ENCODE measurements around the gene WDR20. TPM values are rescaled to one million over a fixed set of nuclear protein-coding genes. Genes with fewer than 3 reads are reported as not detected.
"Not testable (repeated sequence)": the region's sequence is repeated elsewhere in the genome, so short reads cannot be mapped to it uniquely, and the experiment has no call there.

WDR20 gene
- total RNA-seq, 1 donor from 2014 or later = 21.9 TPM

- intact Hi-C loops (cut with DNase I) = no loop called here
- DNase-seq (ENCODE audit: low spot score) = no peak
Observed at GRCh38 chr14:102159841-102160240, 20.1 kb downstream of the WDR20 start.

DNA sequence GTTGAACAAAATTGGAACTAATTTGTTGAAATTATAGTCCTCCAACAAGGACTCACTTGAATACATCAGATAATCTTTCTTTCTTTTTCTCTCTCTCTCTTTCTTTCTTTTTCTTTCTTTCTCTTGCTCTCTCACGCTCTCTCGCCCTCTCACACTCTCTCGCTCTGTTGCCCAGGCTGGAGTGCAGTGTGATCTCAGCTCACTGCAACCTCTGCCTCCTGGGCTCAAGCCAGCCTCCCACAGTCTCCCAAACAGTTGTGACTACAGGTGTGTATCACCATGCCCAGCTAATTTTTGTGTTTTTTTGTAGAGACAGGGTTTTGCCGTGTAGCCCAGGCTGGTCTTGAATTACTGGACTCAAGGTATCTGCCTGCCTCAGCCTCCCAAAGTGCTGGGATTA is 22.8 kb downstream of the WDR20 start:
- intact Hi-C loops (cut with DNase I) = no loop called here
- no peak for DNase-seq (ENCODE audit: low spot score)

DNA sequence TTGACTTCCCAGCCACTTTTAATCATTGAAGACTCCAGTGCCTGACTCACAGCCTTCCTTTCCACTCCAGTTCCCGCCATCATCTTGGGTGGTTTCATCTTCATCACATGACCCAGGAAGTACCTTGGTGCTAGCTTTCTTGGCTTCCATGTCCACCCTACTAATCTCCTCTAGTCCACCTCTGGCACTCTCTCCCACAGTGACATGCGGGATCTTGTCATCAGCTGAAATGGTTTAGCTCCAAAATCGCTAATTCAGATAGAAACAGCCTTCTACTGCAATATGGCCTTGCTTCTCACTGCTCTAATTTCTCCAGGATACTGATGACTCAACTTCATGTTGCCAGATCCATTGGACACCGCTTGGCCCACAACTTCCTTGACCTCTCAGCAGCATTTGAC is 24.5 kb downstream of the WDR20 start:
- no peak for DNase-seq (ENCODE audit: low spot score)
- intact Hi-C loops (cut with DNase I) = no loop called here

DNA sequence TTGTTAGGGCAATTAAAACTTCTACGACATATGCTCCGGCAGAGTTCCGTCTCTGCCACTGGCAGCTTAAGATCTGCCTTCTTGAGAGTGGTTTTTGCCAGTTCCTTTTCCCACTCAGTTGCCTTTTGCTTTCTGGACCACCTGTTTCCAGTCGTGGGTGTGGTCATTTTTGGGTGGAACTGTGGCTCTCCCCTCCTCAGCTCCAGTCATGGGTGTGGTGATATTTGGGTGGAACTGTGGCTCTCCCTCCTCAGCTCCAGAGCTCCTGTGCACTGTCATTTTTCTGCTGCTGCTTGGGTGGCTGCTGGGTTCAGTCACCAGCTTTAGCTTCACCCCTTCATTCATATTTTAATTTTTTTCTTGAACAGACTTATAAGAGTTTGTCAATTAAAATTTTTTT is 25.3 kb downstream of the WDR20 start:
- no peak for DNase-seq (ENCODE audit: low spot score)

DNA sequence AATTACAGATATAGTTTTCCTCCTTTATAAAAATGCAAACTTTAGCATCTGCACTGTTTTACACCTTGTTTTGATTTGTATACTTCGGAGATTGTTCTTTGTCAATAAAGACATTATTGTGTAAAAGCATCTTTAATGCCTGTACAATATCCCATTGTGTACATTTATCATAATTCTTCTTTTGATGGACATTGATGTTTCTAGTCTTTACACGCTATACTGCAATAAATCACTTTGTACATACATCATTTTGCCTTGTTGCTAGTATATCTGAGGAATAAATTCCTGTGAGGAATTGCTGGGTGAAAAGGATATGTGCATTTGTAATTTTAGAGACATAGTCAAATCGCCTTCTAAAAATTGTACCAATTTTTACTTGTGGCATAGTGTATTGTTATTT is 30.4 kb downstream of the WDR20 start:
- intact Hi-C loops (cut with DNase I) = no loop called here
- DNase-seq (ENCODE audit: low spot score) = no peak

More for the DNA sequence above, 25.3 kb downstream of the WDR20 start:
- intact Hi-C loops (cut with DNase I) = no loop called here

- DNase-seq (ENCODE audit: low spot score) = no peak
- intact Hi-C loops (cut with DNase I) = no loop called here
Observed at GRCh38 chr14:102171173-102172020, 31.7 kb downstream of the WDR20 start.

DNA sequence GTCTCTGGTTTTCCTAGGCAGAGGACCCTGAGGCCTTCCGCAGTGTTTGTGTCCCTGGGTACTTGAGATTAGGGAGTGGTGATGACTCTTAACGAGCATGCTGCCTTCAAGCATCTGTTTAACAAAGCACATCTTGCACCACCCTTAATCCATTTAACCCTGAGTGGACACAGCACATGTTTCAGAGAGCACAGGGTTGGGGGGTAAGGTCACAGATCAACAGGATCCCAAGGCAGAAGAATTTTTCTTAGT is 32.2 kb downstream of the WDR20 start:
- intact Hi-C loops (cut with DNase I) = not testable (repeated sequence)

DNA sequence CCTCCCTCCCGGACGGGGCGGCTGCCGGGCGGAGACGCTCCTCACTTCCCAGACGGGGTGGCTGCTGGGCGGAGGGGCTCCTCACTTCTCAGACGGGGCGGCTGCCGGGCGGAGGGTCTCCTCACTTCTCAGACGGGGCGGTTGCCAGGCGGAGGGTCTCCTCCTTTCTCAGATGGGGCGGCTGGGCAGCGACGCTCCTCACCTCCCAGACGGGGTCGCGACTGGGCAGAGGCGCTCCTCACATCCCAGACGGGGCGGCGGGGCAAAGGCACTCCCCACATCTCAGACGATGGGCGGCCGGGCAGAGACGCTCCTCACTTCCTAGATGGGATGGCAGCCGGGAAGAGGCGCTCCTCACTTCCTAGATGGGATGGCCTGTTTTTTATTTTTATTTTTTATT is 33.0 kb downstream of the WDR20 start:
- DNase-seq (ENCODE audit: low spot score); intact Hi-C loops (cut with DNase I): not testable (repeated sequence)

More for the DNA sequence above, 32.2 kb downstream of the WDR20 start:
- DNase-seq (ENCODE audit: low spot score) = not testable (repeated sequence)

GRCh38 chr14:102177161-102177560 is 37.5 kb downstream of the WDR20 start:
- DNase-seq (ENCODE audit: low spot score) = no peak

DNA sequence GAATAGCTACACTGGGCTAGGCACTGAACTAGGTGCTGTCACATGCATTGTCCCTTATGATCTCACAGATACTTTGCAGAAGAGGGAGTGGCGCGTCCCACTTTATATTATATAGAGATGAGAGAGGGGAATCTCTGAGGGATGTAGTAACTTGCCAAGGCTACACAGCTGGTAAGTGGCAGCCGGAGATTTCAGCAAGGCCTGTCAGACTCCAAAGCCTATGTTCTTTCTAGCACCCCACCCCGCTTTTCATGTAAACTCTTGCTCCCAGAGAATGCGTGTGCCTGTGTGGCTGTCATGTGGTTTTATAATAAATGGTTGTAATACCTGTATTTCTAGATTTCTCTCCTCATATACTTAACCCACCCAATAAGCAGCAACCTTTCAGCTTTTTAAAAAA is 39.1 kb downstream of the WDR20 start:
- intact Hi-C loops (cut with DNase I) = no loop called here
- DNase-seq (ENCODE audit: low spot score) = no peak

More at GRCh38 chr14:102177161-102177560, 37.5 kb downstream of the WDR20 start:
- intact Hi-C loops (cut with DNase I) = no loop called here

DNA sequence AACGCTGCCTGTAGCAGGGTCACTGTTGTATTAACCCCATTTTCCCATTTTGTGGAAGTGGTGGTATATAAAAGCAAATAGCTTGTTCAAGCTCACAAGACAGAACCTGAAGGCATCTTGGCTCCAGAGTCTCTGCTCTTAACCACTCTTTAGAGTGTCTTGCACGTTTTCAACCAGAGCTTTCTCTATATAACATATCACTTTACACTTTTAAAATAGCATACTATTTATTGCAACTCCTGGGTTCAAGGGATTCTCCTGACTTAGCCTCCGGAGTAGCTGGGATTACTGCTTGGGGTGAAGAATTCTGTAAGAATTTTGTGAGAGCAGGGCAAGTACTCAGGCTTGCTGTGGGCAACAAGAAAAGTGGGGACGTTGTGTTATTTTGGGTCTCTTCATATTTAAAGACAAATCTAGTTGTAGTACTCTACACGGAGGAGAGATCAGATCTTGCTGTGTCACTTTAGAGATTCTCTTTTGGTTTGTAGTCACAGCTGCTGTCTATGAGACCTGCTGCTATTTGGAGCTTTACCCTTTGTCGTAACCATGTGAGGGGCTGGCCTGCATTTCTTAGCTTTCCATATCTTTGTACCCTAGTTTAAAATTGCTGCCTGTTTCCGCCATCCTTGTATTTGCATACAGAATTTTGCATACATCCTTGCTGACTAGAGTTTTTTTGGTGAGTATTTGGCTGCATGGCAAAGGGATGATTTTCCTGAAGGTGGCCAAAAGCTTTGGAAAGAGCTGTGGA is 40.7 kb downstream of the WDR20 start:
- DNase-seq (ENCODE audit: low spot score) = no peak
- intact Hi-C loops (cut with DNase I) = no loop called here

DNA sequence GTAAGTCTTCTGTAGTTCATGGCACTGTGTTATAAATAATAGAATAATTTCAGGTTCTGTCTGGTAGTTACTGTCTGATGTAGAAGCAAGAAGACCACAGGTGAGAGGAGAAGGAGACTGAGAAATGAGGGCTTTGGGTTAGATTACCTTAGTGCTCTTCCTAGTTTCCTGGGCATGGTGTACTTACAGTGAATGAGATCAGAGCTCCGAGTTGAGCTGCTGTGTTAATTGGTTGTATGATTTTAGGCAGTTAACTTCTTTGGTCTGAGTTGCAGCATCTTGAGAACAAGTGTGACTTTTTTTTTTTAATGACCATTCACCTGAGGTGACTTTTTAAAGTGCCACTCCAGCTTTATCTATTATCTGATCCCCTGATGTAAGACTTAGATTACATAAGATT is 41.5 kb downstream of the WDR20 start:
- intact Hi-C loops (cut with DNase I) = no loop called here
- DNase-seq (ENCODE audit: low spot score) = no peak

- intact Hi-C loops (cut with DNase I) = no loop called here
Observed at GRCh38 chr14:102182190-102182589, 42.5 kb downstream of the WDR20 start.

DNA sequence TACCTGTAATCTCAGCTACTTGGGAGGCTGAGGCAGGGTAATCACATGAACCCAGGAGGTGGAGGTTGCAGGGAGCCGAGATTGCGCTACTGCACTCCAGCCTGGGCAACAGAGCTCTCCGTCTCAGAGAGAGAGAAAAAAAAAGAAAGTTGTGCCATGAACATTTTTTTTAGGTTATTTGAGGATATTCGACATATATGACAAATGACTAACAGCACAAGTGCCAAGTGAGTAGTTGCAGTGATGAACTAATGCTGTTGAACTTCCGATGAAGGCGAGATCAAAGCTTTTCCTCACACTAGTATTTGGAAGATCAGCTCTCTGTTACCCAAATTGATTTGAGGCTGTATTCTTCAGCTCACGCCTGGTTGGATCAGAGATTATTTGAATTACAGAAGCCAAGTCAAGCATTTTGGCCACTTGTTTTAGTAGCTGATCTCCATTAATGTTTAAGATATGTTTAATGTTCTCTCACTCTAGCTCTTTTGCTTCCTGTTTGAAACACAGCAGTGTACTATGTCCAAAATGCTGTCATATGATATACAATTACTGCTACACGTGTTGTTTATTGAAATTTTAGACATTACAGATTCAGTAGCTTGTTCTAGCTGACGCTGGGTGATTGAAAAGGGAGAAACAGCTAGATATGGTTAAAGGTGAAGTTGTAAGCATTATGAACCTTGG is 43.4 kb downstream of the WDR20 start:
- no peak for DNase-seq (ENCODE audit: low spot score)
- intact Hi-C loops (cut with DNase I) = no loop called here

More at GRCh38 chr14:102182190-102182589, 42.5 kb downstream of the WDR20 start:
- no peak for DNase-seq (ENCODE audit: low spot score)

DNA sequence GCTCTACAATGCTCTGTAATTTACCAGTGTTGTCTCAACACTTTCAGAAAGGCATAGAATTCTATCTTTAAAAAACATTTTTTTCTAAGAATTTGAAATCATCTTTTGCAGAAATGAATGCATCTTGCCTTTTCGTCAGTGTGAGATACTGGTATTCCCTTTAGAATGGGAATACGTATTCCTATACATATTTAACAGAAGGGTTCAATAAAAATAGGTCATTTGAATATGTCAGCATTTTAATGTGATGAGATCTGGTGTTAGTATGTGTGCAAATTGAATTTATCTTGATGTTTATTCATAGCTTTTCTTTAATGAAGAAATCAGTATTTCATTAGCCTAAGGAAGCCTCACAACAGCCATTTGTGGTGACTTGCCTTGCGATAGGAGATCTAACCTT is 44.2 kb downstream of the WDR20 start:
- no peak for DNase-seq (ENCODE audit: low spot score)
- intact Hi-C loops (cut with DNase I) = no loop called here

DNA sequence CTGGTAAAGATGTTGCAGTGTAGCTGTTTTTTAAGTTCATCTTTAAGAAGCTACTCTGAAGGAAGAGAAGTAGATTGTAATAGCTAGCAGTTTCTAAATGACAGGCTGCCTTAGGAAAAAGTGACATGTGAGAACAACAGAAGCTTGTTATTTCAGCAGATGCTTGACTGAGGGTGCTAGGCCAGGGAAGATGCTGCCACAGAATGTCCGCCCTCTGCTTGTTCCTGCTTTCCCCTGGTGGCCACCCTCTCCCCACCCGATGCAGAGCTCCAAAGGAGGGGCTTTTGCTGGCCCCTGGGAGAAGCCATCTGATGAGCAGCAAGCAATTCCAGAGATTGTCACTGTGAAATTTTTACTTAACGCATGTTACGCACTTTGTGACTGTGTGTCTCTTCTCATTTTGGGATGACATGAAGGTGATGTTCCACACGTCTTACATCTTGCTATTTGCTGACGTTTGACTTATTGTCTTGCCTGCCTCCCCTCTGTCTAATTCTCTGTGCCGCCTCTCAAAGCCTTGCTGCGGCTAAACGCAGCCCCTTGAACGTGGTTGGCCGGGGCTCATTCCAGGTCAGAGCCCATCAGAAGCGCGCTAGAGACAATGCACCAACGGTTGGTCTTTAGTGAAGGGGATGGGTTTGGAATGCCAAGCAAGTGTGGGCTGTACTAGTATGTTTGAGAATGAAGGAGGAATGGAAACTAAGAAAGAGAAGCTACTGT is 44.8 kb downstream of the WDR20 start:
- intact Hi-C loops (cut with DNase I) = no loop called here

GRCh38 chr14:102185360-102185759 is 45.7 kb downstream of the WDR20 start:
- intact Hi-C loops (cut with DNase I) = no loop called here
- no peak for DNase-seq (ENCODE audit: low spot score)

More for the DNA sequence above, 44.8 kb downstream of the WDR20 start:
- no peak for DNase-seq (ENCODE audit: low spot score)

GRCh38 chr14:102187044-102187443 is 47.3 kb downstream of the WDR20 start:
- no peak for DNase-seq (ENCODE audit: low spot score)
- intact Hi-C loops (cut with DNase I) = no loop called here

- intact Hi-C loops (cut with DNase I) = no loop called here
Observed at GRCh38 chr14:102187568-102188001, 47.9 kb downstream of the WDR20 start.

GRCh38 chr14:102188187-102188586 is 48.5 kb downstream of the WDR20 start:
- intact Hi-C loops (cut with DNase I) = no loop called here

More at GRCh38 chr14:102187568-102188001, 47.9 kb downstream of the WDR20 start:
- DNase-seq (ENCODE audit: low spot score) = no peak

More at GRCh38 chr14:102188187-102188586, 48.5 kb downstream of the WDR20 start:
- DNase-seq (ENCODE audit: low spot score) = no peak
